GM06990 (cell line): ENCODE measurements around the gene CARD11.

Experiments
- DNase-seq: peaks from one replicate; pipeline ENCODE4 v3.0.0-alpha.2; 2011; ENCODE audit not compliant: insufficient read length; ENCODE audit errors: extremely low read depth
- H3K27me3 ChIP-seq: replicated peaks from 2 replicates; pipeline ENCODE4 v1.6.0; 2011; ENCODE audit warnings: low read length; ENCODE audit not compliant: control insufficient read depth, insufficient read depth
- H3K36me3 ChIP-seq: 2 replicates; pipeline ENCODE4 v1.5.1; 2011; ENCODE audit warnings: low read length; ENCODE audit not compliant: control insufficient read depth, insufficient read depth
- H3K4me3 ChIP-seq: replicated peaks from 2 replicates; pipeline ENCODE4 v1.5.1; 2011; ENCODE audit warnings: low read depth, mild to moderate bottlenecking, control low read depth, low read length
- CTCF ChIP-seq: IDR thresholded peaks from 2 replicates; pipeline ENCODE4 v1.5.1; 2011; ENCODE audit warnings: low read length, control low read depth, mild to moderate bottlenecking, inconsistent platforms; ENCODE audit not compliant: insufficient read depth, poor library complexity, severe bottlenecking

CARD11 gene

GRCh38 chr7:2970861-2971260 is 72.8 kb downstream of the CARD11 start:
- no peaks in the 10 kb centered on the region for H3K27me3 ChIP-seq
- no peak for DNase-seq
- H3K4me3 ChIP-seq: no peak overlapping the region
- peaks cover 2% of the 10 kb centered on the region for H3K36me3 ChIP-seq
- TF ChIP-seq CTCF: no peak

GRCh38 chr7:2970307-2970664 is 73.4 kb downstream of the CARD11 start:
- no peaks in the 10 kb centered on the region for H3K27me3 ChIP-seq
- no peak for DNase-seq
- peaks cover 2% of the 10 kb centered on the region for H3K36me3 ChIP-seq
- H3K4me3 ChIP-seq: no peak overlapping the region
- TF ChIP-seq CTCF: no peak

GRCh38 chr7:2969398-2970306 is 74.0 kb downstream of the CARD11 start:
- TF ChIP-seq CTCF: no peak
- no peak for DNase-seq
- Histone ChIP-seq H3K36me3 (peaks cover 2% of the 10 kb centered on the region), H3K4me3 (no peak overlapping the region), H3K27me3 (no peaks in the 10 kb centered on the region)

- H3K36me3 ChIP-seq: peaks cover 2% of the 10 kb centered on the region
- no peak for DNase-seq
- TF ChIP-seq CTCF: no peak
Measured at GRCh38 chr7:2968616-2969397, 74.9 kb downstream of the CARD11 start.

GRCh38 chr7:2968176-2968575 is 75.5 kb downstream of the CARD11 start:
- Histone ChIP-seq H3K36me3 (peaks cover 2% of the 10 kb centered on the region), H3K4me3 (no peak overlapping the region), H3K27me3 (no peaks in the 10 kb centered on the region)
- DNase-seq: no peak
- TF ChIP-seq CTCF: no peak

More at GRCh38 chr7:2968616-2969397, 74.9 kb downstream of the CARD11 start:
- Histone ChIP-seq H3K4me3 (no peak overlapping the region), H3K27me3 (no peaks in the 10 kb centered on the region)
